Posterior vena cava (tissue), 2 donors: ENCODE measurements around the gene ZNF462. TPM values are rescaled to one million over a fixed set of nuclear protein-coding genes. Genes with fewer than 3 reads are reported as not detected.

ENCODE experiments used
- DNase-seq: peaks from one replicate; pipeline ENCODE4 v3.0.0-alpha.2; 2020; ENCODE audit warnings: low spot score
- intact Hi-C, 2 donors: fragments of 100-400 bp; cut with DNase I; formaldehyde crosslinking; loops; one replicate each; pipeline versions ENCODE4 v1.14.1 to v1.14.2; 2022 to 2023
- total RNA-seq, 2 donors: library from RNA; stranded (reverse); fragmentation: NEBNext Ultra II Directional; extraction: Animal tissue kit (Norgen Biotek cat#: 25700); gene quantifications; one replicate each; pipeline ENCODE4 v1.2.1, GENCODE V29; 2021
- donor health status: DM: yes; HTN: yes; CAD: no.
- donor health status: DM: yes; HTN: yes; CAD: no.

The ZNF462 gene
- total RNA-seq, 2 donors from 2014 or later: 20.0 to 25.7 TPM

DNA sequence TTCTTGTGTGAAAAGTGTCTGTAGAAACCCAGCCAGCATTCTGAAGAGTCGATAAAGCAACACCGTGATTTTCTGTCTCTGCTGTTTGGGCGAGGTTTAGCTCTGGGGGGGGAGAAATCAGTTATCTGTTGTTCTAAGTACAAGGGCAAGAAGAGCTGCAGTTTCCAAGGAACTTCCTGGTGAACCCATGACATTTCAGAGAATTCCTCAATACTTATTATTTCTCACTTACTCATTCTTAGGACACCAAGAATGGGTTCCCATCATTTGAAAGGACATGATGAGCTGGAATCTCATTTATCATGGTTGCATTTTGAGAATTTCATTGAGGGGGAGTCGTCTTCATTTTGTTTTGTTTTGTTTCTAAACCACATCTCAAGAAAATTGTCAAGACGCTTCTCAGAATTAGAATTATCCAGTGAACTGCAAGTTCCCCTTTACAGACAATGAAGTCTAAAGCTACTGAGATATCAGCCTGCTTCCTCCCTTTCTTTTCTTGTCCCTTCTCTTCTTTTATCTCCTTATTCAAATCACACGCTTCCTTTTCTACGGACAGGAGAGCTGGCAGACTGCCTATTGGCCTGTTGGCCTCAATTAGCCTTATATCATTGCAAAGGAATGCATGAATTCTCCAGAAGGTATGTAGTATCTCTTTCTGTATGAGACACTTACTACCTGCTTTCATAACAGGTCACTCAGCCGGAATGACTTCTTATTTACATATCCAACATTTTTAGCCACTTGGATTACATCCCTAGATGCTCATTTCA, 53.7 kb downstream of the ZNF462 start:
- intact Hi-C loops: no loop called here
- no peak for DNase-seq

DNA sequence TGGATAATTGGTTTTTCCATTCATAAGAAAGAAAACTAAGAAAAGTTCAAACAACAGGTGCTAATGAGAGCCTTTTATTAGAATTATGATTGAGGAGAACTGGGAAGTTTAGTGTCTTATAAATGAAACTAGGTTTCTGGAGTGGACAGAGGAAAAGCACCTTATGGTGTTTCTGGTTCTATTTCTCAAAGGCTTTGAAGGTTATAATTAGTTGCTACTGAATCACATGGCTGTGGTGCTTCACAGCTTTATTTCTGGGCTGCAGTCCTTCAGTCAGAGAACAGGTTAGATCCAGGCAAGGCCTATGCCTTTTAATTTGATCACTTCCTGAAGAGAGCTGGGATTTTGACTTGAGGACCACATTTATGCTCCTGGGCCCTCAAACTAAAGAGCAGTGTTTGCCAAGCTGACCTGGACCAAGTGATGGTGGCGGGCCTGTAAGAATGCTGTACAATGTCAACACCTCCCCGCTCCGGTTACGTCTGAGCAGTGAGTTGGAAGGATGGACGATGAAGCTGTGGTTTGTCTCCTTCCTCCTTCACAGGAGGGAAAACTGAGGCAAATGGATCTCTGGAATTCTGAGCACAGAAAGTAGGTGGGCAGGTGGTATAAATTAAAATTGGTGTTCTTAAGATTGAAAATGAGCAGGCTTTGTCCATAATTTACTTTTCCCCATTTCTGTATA, 56.0 kb downstream of the ZNF462 start:
- intact Hi-C loops: no loop called here
- DNase-seq: no peak

GRCh38 chr9:106920091-106920490, 57.1 kb downstream of the ZNF462 start:
- intact Hi-C loops: loop anchor here in 1 of 2 donors (10.0 kb wide), 1 partner anchor 55 kb away; the partner anchor contains the start of gene ZNF462
- no peak for DNase-seq

GRCh38 chr9:106920701-106921283, 57.8 kb downstream of the ZNF462 start:
- intact Hi-C loops: loop anchor here in 1 of 2 donors (10.0 kb wide), 1 partner anchor 56 kb away; the partner anchor contains the start of gene ZNF462

GRCh38 chr9:106921341-106921899, 58.5 kb downstream of the ZNF462 start:
- intact Hi-C loops: loop anchor here in 1 of 2 donors (10.0 kb wide), 1 partner anchor 57 kb away; the partner anchor contains the start of gene ZNF462
- DNase-seq: no peak

More at GRCh38 chr9:106920701-106921283, 57.8 kb downstream of the ZNF462 start:
- DNase-seq: no peak

DNA sequence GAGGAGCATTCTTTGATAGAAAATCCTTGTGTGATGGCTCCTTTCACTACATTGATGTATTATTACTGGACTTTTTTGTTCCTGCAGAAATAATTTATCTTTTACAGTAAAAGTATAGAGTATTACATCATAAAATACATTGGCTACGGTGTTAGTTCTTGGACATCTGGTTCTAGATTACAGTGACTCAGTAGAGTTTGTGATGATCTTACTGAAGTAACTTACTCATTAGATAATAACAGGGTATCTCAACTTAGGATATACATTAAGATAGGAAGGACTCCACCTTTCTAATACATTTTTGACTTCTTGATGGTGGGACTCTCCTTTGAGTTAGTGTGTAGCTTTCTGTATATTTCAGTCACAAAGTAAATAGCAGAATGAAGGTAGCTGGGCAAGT, 59.1 kb downstream of the ZNF462 start:
- DNase-seq: no peak
- intact Hi-C loops: loop anchor here in 1 of 2 donors (10.0 kb wide), 1 partner anchor 57 kb away; the partner anchor contains the start of gene ZNF462

DNA sequence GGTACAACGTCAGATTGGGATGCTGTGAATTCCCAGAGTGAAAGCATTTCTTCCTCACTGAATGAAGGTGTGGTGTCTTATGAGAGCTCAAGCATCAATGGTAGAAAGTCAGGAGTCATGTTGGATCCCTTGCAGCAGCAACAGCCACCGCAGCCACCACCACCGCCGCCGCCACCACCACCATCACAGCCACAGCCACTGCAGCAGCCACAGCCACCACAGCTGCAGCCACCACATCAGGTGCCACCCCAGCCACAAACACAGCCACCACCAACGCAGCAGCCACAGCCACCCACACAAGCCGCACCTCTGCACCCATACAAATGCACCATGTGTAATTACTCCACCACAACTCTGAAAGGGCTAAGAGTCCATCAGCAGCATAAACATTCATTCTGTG, 62.4 kb downstream of the ZNF462 start:
- DNase-seq: no peak
- intact Hi-C loops: loop anchor here in 1 of 2 donors (10.0 kb wide), 1 partner anchor 61 kb away; the partner anchor contains the start of gene ZNF462

DNA sequence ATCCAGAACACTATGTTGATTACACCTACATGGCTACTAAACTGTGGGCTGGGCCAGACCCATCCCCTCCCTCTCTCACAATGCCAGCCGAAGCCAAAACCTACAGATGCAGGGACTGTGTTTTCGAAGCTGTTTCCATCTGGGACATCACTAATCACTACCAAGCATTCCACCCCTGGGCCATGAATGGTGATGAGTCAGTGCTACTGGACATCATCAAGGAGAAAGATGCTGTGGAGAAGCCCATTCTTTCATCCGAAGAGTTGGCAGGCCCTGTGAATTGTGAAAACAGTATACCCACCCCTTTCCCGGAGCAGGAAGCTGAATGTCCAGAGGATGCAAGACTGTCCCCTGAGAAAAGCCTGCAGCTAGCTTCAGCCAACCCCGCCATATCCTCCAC, 65.0 kb downstream of the ZNF462 start:
- no peak for DNase-seq
- intact Hi-C loops: loop anchor here in 1 of 2 donors (10.0 kb wide), 1 partner anchor 63 kb away; the partner anchor contains the start of gene ZNF462

DNA sequence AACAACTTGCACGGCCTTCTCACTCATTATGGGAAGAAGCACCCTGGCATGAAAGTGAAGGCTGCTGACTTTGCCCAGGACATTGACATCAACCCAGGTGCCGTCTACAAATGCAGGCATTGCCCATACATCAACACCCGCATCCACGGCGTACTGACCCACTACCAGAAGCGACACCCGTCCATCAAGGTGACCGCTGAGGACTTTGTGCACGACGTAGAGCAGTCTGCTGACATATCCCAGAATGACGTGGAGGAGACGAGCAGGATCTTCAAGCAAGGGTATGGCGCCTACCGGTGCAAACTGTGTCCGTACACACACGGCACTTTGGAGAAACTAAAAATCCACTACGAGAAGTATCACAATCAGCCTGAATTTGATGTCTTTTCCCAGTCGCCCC, 65.4 kb downstream of the ZNF462 start:
- intact Hi-C loops: loop anchor here in 1 of 2 donors (10.0 kb wide), 1 partner anchor 64 kb away; the partner anchor contains the start of gene ZNF462
- DNase-seq: no peak

- DNase-seq: no peak
These were observed 66.7 kb downstream of the ZNF462 start for GRCh38 chr9:106929471-106930177.

GRCh38 chr9:106930477-106930876, 67.5 kb downstream of the ZNF462 start:
- intact Hi-C loops: no loop called here

More at GRCh38 chr9:106929471-106930177, 66.7 kb downstream of the ZNF462 start:
- intact Hi-C loops: loop anchor here in 1 of 2 donors (10.0 kb wide), 1 partner anchor 65 kb away; the partner anchor contains the start of gene ZNF462

DNA sequence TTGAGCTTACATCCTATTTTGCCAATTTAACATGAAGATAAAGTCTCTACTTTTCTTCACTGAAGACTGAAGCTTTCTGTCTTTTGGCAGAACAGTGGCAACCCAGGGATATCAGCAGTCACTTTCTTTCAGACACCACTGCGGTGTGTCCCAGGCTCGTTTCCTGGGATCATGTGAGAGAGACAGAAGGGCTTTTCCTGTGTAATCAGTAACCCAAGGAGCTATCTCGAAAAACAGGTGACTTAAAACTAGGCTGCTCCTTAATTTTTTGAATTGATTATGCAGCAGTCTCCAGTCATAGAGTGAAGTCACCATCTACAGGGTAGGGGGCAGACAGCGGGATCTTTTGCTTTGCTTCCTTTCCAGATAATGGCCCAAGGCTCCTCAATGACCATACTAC, 68.5 kb downstream of the ZNF462 start:
- intact Hi-C loops: no loop called here
- DNase-seq: no peak

More at GRCh38 chr9:106930477-106930876, 67.5 kb downstream of the ZNF462 start:
- no peak for DNase-seq

GRCh38 chr9:106932178-106932577, 69.2 kb downstream of the ZNF462 start:
- intact Hi-C loops: no loop called here
- DNase-seq: no peak

DNA sequence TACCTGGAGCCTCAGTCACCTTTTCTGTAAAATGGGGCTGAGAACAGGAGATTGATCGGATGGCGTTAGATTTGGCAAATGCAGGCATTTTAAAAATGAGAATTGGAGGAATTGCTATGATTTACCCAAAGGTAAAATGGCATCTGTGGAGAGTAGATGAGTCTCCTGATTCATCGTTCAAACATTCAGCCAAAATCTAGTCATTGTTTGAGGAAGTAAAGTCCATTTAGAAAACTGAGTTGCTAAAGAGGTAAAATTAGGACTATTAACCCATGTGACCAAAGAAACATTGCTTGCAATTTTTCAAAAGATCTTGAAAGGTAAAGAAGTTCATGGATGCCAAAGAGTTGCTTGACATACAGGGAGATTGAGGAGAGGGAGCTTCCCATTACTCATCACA, 69.7 kb downstream of the ZNF462 start:
- no peak for DNase-seq
- intact Hi-C loops: no loop called here

DNA sequence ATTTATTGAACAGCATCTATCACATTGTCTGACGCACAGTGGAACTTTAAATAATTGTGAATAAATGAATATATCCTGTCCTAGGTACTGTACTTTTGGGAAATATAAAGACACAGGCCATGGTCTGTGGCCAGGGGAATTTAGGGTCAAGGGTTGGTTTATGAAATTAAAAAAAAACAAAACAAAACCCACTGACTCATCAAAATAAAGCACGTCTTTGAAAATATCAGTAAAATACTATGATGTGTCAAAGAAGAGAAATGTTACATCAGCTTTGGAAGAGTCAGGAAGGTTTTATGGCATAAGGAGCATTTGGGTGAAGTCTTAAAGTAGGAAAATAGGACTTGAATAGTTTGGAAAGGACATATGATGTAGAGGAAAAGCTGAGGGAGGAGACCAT, 70.5 kb downstream of the ZNF462 start:
- DNase-seq: no peak
- intact Hi-C loops: no loop called here

DNA sequence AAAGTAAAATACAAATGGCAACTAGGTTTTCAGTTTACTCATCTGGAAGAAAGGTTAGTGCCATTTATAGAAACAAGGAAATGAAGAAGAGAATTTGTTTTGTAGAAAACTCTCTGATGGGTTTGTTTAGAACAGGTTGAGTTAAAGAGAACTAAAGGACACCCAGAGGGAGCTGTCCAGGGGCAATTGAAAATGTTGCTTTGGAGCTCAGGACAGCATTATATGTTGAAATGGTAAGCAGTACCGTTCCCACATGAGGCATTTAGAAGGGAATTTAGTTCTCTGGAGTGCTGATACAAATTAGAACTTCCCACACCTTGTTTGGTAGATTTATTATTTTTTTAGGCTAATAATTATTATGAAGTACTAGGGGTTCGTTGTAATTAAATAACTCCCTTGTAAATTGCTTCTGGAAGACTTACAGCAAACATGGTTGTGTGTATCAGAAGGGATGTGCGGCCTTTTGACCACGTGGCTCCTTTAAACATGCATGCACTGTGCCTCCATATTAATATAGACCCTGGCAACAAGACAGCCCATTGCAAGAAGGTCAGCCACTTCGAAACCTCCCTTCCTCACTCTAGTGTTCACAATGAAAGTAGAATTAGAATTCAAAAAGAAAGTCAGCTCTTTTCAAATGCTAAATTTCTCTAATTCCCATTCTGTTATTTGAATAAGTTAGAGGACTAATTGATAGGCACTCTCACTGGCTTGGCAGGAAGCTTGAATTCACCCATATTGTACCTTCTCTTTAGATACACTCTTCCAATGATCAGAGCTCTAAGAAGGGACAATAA, 71.7 kb downstream of the ZNF462 start:
- intact Hi-C loops: no loop called here
- DNase-seq: no peak

- intact Hi-C loops: no loop called here
- no peak for DNase-seq
These were observed 73.7 kb downstream of the ZNF462 start for GRCh38 chr9:106936680-106937079.

DNA sequence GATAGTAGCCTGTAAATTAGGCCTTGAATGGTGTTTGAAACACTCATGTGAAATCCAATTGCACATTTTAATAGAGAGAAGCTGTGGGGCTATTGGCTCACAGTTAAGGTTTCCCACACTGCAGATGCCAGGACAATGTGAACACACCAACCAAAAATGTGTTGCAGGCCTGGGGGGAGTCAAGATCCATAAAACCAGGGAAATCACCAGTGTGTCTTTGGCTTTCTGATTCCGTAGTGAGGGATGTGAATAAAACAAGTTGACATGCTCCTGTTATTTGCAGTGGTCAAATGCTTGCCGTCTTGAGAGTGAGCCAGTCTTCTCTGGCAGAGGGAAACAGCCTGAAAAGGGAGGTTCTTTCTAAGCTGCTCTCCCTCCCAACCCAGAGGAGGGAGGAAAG, 79.0 kb downstream of the ZNF462 start:
- no peak for DNase-seq
- intact Hi-C loops: no loop called here
